GM04503 (cell line): ENCODE results near the gene GADD45G.

Experiments
- DNase-seq: peaks from one replicate; pipeline ENCODE4 v3.0.0-alpha.2; 2012; ENCODE audit warnings: low read depth

The GADD45G gene

GRCh38 chr9:89604729-89605464 is at the start of gene GADD45G:
Gene GADD45G, plus strand, starts transcription at chr9:89605012. Its CDS starts 110 bp downstream, at chr9:89605122.
- DNase-seq: no peak

DNA sequence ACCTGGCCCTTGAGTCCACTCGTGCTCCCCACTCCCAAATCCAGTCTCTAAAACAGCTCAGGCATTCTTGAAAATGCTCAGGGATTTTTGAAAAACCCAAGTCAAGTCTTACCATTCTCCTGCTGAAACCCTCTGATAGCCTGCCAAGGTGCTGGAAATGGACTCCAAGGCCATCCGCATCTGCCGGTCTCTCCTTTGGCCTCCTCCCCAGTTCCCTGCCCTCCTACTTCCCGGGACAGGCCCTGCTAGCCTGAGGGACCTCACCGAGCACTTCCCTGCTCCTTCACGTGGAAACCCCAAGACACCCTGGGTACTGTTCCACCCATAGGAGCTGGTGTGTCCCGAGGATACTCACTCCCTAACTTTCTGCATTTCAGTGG is 49.8 kb upstream of the GADD45G start:
- DNase-seq: no peak

DNA sequence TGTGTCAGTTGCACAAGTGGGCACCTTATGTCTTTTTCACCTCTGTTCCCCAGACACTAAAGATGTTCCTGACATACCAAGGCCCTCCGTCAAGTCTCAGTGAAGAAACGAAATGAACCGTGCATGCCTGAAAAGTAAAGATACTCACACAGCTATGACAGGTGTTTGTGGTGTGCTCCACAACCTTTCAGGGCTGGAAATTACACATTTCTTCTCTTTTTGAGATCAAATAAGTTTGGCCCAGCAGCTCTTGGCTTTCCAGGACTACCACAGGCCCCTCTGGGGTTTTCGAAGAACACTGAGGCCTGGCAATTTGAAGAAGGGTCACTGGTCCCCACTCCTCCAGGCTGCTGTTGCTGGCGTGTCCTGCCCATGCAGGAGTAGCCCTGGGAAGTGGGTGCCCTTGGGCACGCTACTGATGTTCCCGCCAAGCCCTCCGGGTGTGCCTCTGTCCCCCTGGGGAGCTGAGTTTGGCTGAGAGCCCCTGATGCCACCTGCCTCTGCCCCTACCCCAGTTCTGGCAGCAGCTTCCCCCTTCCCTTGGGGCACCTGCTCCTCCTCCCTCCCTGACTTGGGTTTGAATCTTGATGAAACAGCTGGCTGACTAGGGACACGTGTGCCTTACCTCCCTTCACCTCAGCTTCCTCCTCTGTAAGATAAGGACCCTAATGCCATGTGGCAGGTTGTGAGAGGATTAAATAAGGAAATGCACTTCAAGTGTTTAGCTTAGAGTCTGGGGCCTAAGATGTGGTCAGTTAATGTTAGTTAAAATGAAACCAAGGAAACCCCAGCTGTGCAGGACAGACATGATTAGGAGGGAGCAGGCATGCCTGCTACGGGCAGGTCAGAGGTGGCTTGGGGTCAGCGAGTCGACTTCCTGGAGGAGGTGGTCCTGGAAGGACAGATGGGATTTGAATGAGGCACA is 49.1 kb upstream of the GADD45G start:
- no peak for DNase-seq

DNA sequence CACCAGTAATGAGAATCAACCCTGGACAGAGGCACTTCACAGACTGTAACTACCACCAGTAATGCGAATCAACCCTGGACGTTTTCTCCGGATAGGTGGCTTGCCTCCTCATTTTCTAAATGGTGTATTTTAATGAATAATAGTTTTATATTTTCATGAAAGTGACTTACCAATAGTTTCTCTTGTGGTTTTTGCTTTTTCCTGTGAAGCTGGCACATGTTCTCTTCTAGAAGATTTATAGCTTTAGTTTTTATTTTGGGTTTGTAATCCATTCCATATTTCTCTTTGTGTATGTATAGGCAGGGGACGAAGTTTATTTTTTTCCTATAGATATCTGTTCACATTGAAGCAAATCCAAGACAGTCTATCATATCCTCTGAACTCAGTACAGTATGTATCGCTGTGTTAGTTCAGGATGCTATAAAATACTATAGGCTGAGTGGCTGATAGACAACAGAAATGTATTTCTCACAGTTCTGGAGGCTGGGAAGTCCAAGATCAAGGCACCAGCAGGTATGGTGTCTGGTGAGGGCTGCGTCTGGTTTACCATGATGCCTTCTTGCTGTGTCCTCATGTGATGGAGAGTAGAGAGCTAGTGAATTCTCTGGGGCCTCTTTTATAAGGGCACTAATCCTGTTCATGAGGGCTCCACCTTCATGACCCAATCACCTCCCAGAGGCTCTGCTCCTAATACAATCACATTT is 46.5 kb upstream of the GADD45G start:
- DNase-seq: no peak

GRCh38 chr9:89558948-89559347 is 45.9 kb upstream of the GADD45G start:
- DNase-seq: no peak

DNA sequence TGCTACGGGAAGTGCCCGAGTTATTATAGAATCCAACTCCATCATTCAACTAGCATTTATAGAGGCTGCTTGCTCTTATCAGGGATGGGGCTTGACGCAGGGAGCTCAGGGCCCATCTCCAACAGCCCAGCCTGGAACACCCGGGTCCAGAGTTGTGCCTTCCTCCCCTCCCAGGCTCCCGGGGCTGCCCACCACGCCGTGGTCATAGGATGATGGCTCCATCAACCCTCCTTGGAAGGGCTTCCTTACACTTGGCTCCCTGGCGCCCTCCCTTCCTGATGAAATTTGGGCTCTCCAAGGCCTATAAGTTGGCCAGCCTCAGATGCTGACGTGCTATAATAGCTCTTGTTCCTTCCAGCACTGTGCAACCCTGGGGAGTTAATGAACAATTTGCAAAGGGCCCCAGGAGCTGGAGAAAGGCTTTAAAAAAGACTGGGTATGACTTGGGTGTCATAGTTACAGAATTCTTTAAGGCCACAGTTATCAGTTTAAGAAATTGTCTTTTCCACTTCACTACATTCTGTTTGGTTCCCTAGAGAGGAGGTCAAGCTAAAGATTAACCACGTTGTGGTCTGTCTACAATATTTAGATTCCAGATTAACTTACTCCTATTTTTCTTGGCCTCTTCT is 42.5 kb upstream of the GADD45G start:
- no peak for DNase-seq

DNA sequence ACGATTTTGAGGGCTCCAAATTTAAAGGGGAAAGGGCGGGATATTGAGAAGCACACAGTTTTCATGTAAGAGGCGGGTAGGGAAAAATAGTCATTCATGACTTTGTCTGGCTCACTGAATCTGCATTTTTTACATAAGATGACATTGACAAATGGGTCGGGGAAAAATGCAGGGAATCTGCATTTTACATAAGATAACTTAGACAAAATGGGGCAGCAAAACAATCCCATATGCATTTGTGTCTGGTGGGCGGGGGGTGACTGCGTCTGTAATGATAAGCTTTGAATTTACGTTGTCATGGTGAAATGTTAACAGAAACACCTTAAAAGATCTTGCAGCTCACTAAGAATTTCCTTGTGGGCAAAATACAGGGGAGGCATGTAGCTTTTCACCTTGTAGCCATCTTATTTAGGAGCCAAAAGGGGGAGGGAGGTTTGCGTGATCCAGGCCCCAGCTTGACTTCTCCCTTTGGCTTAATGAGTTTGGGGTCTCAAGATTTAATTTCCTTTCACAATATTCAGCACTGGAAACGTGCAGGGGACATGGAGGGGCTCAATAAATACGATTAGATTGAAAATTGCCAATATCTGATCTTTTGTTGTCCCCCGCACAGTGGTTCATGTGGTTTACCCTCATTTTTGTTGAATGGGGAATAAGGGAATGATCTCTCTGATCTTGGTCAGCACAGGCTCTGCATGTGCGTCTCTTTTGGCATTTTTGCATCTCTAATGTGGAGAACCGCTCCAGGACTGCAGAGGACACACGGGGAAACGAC is 41.1 kb upstream of the GADD45G start:
- DNase-seq: no peak

GRCh38 chr9:89564346-89564878 is 40.4 kb upstream of the GADD45G start:
- no peak for DNase-seq

GRCh38 chr9:89567649-89568048 is 37.2 kb upstream of the GADD45G start:
- DNase-seq: no peak

DNA sequence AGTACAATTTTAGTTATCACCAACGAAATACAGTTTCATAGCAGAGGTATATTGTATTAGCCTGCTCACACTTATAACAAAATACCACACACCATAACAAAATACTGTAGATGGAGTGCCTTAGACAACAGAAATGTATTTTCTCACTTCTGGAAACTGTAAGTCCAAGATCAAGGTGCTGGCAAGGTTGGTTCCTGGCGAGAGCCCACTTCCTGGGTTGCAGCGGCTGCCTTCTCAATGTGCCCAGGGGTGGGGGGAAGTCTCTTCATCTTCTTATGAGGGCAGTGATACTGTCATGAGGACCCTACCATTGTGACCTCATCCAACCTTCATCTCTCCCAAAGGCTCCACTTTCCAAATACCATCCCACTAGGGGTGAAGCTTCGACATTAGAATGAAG is 30.5 kb upstream of the GADD45G start:
- DNase-seq: no peak

- DNase-seq: no peak
Measured at GRCh38 chr9:89576404-89576839, 28.4 kb upstream of the GADD45G start.

GRCh38 chr9:89577363-89577762 is 27.4 kb upstream of the GADD45G start:
- DNase-seq: no peak

GRCh38 chr9:89579741-89580385 is 24.9 kb upstream of the GADD45G start:
- DNase-seq: no peak

- no peak for DNase-seq
Measured at GRCh38 chr9:89586311-89586710, 18.5 kb upstream of the GADD45G start.

DNA sequence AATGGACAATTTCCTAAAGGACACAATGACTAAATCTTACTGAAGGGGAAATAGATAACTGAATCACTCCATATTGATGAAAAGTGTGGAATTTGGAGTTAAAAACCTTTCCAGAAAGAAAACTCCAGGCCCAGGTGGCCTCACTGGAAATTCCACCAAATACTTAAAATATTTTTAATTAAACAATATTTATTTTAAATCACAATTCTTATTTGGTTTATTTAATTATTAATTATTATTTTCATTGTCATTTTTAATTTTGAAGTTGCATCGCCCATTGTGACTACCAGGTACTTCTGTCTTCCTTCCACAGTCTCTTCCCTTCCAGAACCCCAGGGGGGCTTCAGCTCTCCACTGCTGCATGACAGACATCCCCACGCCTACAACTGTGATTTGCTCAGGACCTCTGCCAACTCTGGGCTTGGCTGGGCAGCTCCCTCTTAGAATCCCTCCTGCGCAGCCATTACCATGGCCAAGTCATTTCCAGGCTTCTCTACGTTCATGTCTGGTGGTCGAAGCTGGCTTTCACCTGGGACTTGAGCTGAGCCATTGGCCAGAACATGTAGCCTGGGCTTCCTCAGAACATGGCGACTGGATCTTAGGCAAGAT is 16.4 kb upstream of the GADD45G start:
- no peak for DNase-seq

DNA sequence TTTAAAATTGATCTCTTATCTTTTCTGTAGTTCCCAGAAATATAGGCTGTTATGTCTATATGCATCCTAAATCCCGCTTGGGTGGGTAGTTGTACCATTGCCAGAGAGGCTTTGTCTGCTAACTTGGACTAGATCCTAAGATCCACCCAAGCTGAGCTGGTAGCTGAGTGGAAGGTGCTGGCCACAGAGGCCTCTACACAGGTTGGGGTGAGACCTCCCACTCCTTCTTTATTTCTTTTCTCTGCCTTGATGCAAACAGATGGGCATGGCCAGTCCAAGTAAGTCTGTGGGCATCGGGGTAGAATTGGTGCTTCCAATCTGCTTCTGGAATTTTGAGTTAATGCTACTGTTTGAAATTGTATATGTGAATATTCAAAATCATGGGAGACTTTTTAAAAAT is 14.4 kb upstream of the GADD45G start:
- DNase-seq: no peak

DNA sequence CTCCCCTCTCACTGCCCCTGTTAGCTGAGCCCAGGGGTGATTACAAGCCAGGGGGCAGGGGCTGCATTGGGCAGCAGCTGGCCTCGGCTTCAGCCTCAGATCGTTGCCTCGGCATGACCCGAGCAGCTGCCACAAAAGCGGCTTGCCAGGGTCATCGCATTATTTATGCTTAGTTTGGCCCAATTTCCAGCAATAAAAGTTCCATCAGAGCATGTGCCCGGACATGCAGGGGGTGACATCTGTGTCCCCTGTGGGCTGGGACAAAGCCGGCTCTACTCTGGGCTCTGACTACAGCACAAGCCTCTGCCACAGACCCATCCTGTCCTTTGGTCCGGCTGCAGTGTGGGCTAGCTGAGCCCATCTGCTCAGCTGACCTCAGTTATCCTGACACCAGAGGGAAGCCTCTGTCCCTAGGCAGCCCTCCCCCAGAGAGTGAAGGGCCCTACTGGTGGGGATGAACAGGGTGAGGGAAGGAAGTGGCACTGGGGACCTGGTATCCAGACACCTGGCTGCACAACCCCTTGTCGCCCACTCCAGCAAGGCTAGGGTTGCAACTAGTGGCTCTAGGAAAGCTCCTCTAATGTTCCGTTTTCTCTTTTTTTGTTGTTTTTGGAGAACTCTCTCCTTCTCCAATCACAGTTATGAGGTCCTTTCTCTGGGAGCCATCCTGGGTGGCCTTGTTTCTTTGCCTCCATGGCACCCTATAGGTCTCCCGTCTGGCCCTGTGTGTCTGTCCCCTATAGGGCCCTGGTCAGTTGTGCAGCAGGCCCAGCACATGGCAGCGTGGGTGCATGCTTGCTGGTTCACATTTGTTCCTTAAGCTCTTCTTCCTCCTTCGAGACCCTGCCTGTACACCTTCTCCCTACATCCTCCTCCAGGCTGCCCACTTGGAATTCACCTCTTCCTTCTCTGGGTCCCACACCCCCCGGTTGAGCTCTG is 13.3 kb upstream of the GADD45G start:
- no peak for DNase-seq

DNA sequence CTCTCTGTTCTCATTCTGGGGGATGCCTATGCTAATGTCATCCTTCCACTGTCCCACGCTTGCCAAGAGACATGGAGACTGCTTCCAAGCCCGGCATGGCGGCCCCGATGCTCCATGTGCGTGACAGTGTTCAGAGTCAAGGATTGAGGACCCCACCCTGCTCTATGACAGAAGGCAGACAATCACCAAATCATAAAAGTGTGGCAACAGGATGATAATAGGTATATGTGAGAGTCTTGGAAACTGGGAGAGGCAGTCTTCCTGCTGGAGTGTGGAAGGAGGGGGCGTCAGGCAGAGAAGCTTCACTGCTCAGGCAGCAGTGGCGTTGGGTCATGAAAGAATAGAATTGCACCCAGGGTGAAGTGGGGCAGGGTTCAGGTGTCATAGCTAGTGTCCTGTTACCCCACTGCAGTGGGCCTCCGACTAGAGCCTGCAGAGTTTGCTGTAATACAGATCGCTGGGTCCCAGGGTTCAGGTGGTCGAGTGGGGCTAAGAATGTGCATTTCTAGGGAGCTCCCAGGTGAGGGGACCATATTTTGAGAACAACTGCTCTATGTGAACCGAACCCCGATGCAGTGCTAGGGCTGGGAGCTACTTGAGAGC is 12.5 kb upstream of the GADD45G start:
- DNase-seq: no peak
